Lung (tissue), 12 donors: ENCODE results near the gene OTX1. TPM values are rescaled to one million over a fixed set of nuclear protein-coding genes. Genes with fewer than 3 reads are reported as not detected.
A peak's percentile ranks its signal among the peaks of the same experiment; 100 is the strongest.

Source experiments
- ATAC-seq: fragments of 200-7000 bp; cut with Tn5 transposase; one replicate; pipeline ENCODE4 v1.9.1; 2020; ENCODE audit warnings: moderate number of reproducible peaks; ENCODE audit not compliant: insufficient read depth, low FRiP score
- DNase-seq, 3 donors: peaks; one replicate each; pipeline ENCODE4 v3.0.0-alpha.2; 2013 to 2017
- H3K27ac ChIP-seq, 2 donors: one replicate each; pipeline ENCODE4 v1.5.1; 2013; ENCODE audit warnings: mild to moderate bottlenecking in 2 of 2, moderate library complexity in 2 of 2, control low read depth in 1 of 2, inconsistent platforms in 1 of 2, low read depth in 1 of 2, low read length in 1 of 2
- H3K27me3 ChIP-seq, 3 donors: one replicate each; pipeline ENCODE4 v1.5.1; 2013; ENCODE audit warnings: low read length in 2 of 3; ENCODE audit not compliant: control insufficient read depth in 3 of 3, insufficient read depth in 3 of 3
- H3K36me3 ChIP-seq, 4 donors: one replicate each; pipeline ENCODE4 v1.5.1; 2013; ENCODE audit warnings: low read length in 4 of 4, mild to moderate bottlenecking in 1 of 4, moderate library complexity in 1 of 4; ENCODE audit not compliant: control insufficient read depth in 4 of 4, insufficient read depth in 4 of 4
- H3K4me1 ChIP-seq, 5 donors: one replicate each; pipeline ENCODE4 v1.5.1; 2013; ENCODE audit warnings: low read length in 5 of 5, mild to moderate bottlenecking in 2 of 5, moderate library complexity in 1 of 5; ENCODE audit not compliant: control insufficient read depth in 5 of 5, insufficient read depth in 5 of 5
- H3K4me3 ChIP-seq: one replicate; pipeline ENCODE4 v1.5.1; 2013; ENCODE audit warnings: mild to moderate bottlenecking, control low read depth, moderate library complexity
- H3K9ac ChIP-seq, 2 donors: one replicate each; pipeline ENCODE4 v1.5.1; 2013; ENCODE audit warnings: low read length in 2 of 2, control low read depth in 1 of 2; ENCODE audit not compliant: insufficient read depth in 1 of 2
- H3K9me3 ChIP-seq, 4 donors: one replicate each; pipeline ENCODE4 v1.5.1; 2013; ENCODE audit warnings: low read length in 3 of 4, mild to moderate bottlenecking in 1 of 4, moderate library complexity in 1 of 4; ENCODE audit not compliant: control insufficient read depth in 4 of 4, insufficient read depth in 3 of 4
- CTCF ChIP-seq: IDR thresholded peaks from 2 replicates; pipeline ENCODE4 v1.5.1; 2012; ENCODE audit warnings: mild to moderate bottlenecking; ENCODE audit errors: control extremely low read depth, extremely low read depth
- WGBS, 2 donors: extraction: QIAGEN DNeasy Blood & Tissue Kit; methylation state at CpG; one replicate each; pipeline ENCODE4 v1.1.7; 2013; 5-methylcytosine and 5-hydroxymethylcytosine counted together
- polyA plus RNA-seq, 2 donors: library from polyadenylated mRNA; stranded (reverse); fragments of 200-250 nt; gene quantifications; one replicate each; pipeline ENCODE4 v1.2.1, GENCODE V29; 2013
- total RNA-seq, 2 donors: library from RNA; depleted of rRNA in 1 of 2; stranded (reverse); fragments of >200 nt in 1 of 2; gene quantifications; one replicate each; pipeline ENCODE4 v1.2.1, GENCODE V29; 2014 to 2021
- donor health status: control.
- donor health status: control.
- donor health status: Bipolar disorder and iron deficiency.
- donor health status: healthy.
- donor health status: DM: yes; HTN: yes; CAD: no.

The OTX1 gene
- total and polyA plus RNA-seq, 4 donors, result 0.11 to 1.0 (median 0.34) TPM

- 0 to 24% methylated on average over 1 of the region's 1 CpG for WGBS, 2 donors
- no peaks in the 10 kb centered on the region for H3K27me3 ChIP-seq
- H3K36me3 ChIP-seq, result peaks cover 0 to 10% (median 4%) of the 10 kb centered on the region in 4 donors
- H3K9ac ChIP-seq, result no peak overlapping the region
- no peaks in the 10 kb centered on the region for H3K9me3 ChIP-seq
- no peaks in the 10 kb centered on the region for H3K4me1 ChIP-seq
- H3K4me3 ChIP-seq, result no peak overlapping the region
- ATAC-seq (no peak), DNase-seq (no peak)
- no peak for TF ChIP-seq CTCF
- H3K27ac ChIP-seq, result no peak overlapping the region
Observed at GRCh38 chr2:63023444-63023843, 27.2 kb upstream of the OTX1 start.

- WGBS, 2 donors, result 69 to 80% methylated on average over 2 of the region's 2 CpGs
- no peaks in the 10 kb centered on the region for H3K9me3 ChIP-seq
- no peak overlapping the region for H3K9ac ChIP-seq
- H3K4me3 ChIP-seq, result no peak overlapping the region
- H3K27me3 ChIP-seq, result no peaks in the 10 kb centered on the region
- peak; percentile 19 for ATAC-seq
- no peak overlapping the region for H3K27ac ChIP-seq
- DNase-seq, result no peak
- H3K36me3 ChIP-seq, result peaks cover 0 to 12% (median 3%) of the 10 kb centered on the region in 4 donors
- TF ChIP-seq CTCF, result no peak
- H3K4me1 ChIP-seq, result no peaks in the 10 kb centered on the region
Observed at GRCh38 chr2:63027220-63027619, 23.4 kb upstream of the OTX1 start.

GRCh38 chr2:63029058-63029457, 21.6 kb upstream of the OTX1 start:
- TF ChIP-seq CTCF, result no peak
- H3K9me3 ChIP-seq, result no peaks in the 10 kb centered on the region
- 98 to 100% methylated on average over 1 of the region's 1 CpG for WGBS, 2 donors
- no peak for DNase-seq
- no peaks in the 10 kb centered on the region for H3K4me1 ChIP-seq
- H3K4me3 ChIP-seq, result no peak overlapping the region
- H3K27ac ChIP-seq, result no peak overlapping the region
- no peaks in the 10 kb centered on the region for H3K27me3 ChIP-seq
- peaks cover 0 to 9% (median 3%) of the 10 kb centered on the region in 4 donors for H3K36me3 ChIP-seq
- no peak overlapping the region for H3K9ac ChIP-seq
- ATAC-seq, result no peak

- DNase-seq, result no peak
- H3K27me3 ChIP-seq, result no peaks in the 10 kb centered on the region
- no peak overlapping the region for H3K9ac ChIP-seq
- no peak overlapping the region for H3K27ac ChIP-seq
- H3K4me1 ChIP-seq, result no peaks in the 10 kb centered on the region
- peaks cover 0 to 2% (median 0%) of the 10 kb centered on the region in 4 donors for H3K36me3 ChIP-seq
- no peak overlapping the region for H3K4me3 ChIP-seq
- TF ChIP-seq CTCF, result no peak
- no peak for ATAC-seq
- H3K9me3 ChIP-seq, result no peaks in the 10 kb centered on the region
- 96 to 97% methylated on average over 4 of the region's 4 CpGs for WGBS, 2 donors
Observed at GRCh38 chr2:63034526-63034925, 16.1 kb upstream of the OTX1 start.
